Left ventricle myocardium inferior (tissue), 1 donor: ENCODE measurements around the gene SLC12A7. TPM values are rescaled to one million over a fixed set of nuclear protein-coding genes. Genes with fewer than 3 reads are reported as not detected.

Source experiments
- DNase-seq: peaks from one replicate; pipeline ENCODE4 v3.0.0-alpha.2; 2020
- H3K27ac ChIP-seq: fragments of 200-600 bp; replicated peaks from 2 replicates; pipeline ENCODE4 v1.8.0; 2021
- H3K27me3 ChIP-seq: fragments of 200-600 bp; 2 replicates; pipeline ENCODE4 v1.8.0; 2021; ENCODE audit warnings: low read depth
- H3K36me3 ChIP-seq: fragments of 200-600 bp; 2 replicates; pipeline ENCODE4 v1.8.0; 2021
- H3K4me1 ChIP-seq: fragments of 200-600 bp; 2 replicates; pipeline ENCODE4 v1.8.0; 2021
- H3K4me3 ChIP-seq: fragments of 200-600 bp; 2 replicates; pipeline ENCODE4 v1.8.0; 2021; ENCODE audit warnings: mild to moderate bottlenecking, moderate library complexity
- H3K9me3 ChIP-seq: fragments of 200-600 bp; replicated peaks from 2 replicates; pipeline ENCODE4 v1.8.0; 2021
- CTCF ChIP-seq: fragments of 200-600 bp; IDR thresholded peaks from 2 replicates; pipeline ENCODE4 v1.8.0; 2021; ENCODE audit warnings: antibody characterized with exemption, mild to moderate bottlenecking, borderline replicate concordance
- intact Hi-C: fragments of 100-400 bp; cut with micrococcal nuclease; formaldehyde crosslinking; loops from one replicate; pipeline ENCODE4 v1.11.0; 2022
- total RNA-seq: library from RNA; stranded (reverse); fragmentation: NEBNext Ultra II Directional; extraction: Animal tissue kit (Norgen Biotek cat#: 25700); gene quantifications from one replicate; pipeline ENCODE4 v1.2.1, GENCODE V29; 2021
- donor health status: DM: no; HTN: yes; CAD: no; lungs with severe emphysema.

Gene SLC12A7
- total RNA-seq, 1 donor from 2014 or later = 140 TPM

GRCh38 chr5:1056611-1057484, 55.0 kb downstream of the SLC12A7 start:
- Histone ChIP-seq H3K4me3 (no peak overlapping the region), H3K27me3 (no peaks in the 10 kb centered on the region), H3K4me1 (peaks cover 28% of the 10 kb centered on the region), H3K9me3 (no peaks in the 10 kb centered on the region), H3K36me3 (peaks cover 94% of the 10 kb centered on the region), H3K27ac (no peak overlapping the region)
- intact Hi-C loops = no loop called here
- no peak for TF ChIP-seq CTCF
- DNase-seq = peak; percentile 8

- H3K4me3 ChIP-seq = no peak overlapping the region
- TF ChIP-seq CTCF = no peak
- no peak overlapping the region for H3K27ac ChIP-seq
- peaks cover 36% of the 10 kb centered on the region for H3K4me1 ChIP-seq
- peaks cover 97% of the 10 kb centered on the region for H3K36me3 ChIP-seq
- intact Hi-C loops = no loop called here
- no peaks in the 10 kb centered on the region for H3K27me3 ChIP-seq
- H3K9me3 ChIP-seq = no peaks in the 10 kb centered on the region
- peak; percentile 14 for DNase-seq
These were observed 55.8 kb downstream of the SLC12A7 start for GRCh38 chr5:1055896-1056610.

GRCh38 chr5:1054799-1055775, 56.8 kb downstream of the SLC12A7 start:
- intact Hi-C loops = no loop called here
- Histone ChIP-seq H3K27ac (peak overlapping the region; percentile 80), H3K4me1 (peaks cover 45% of the 10 kb centered on the region), H3K4me3 (no peak overlapping the region), H3K36me3 (peaks cover 91% of the 10 kb centered on the region), H3K27me3 (no peaks in the 10 kb centered on the region), H3K9me3 (no peaks in the 10 kb centered on the region)
- no peak for TF ChIP-seq CTCF
- DNase-seq = peak; percentile 13

- peaks cover 45% of the 10 kb centered on the region for H3K4me1 ChIP-seq
- no peaks in the 10 kb centered on the region for H3K27me3 ChIP-seq
- peak; percentile 16 for DNase-seq
- H3K36me3 ChIP-seq = peaks cover 82% of the 10 kb centered on the region
- no peak overlapping the region for H3K4me3 ChIP-seq
- TF ChIP-seq CTCF = no peak
- peak overlapping the region; percentile 80 for H3K27ac ChIP-seq
- H3K9me3 ChIP-seq = no peaks in the 10 kb centered on the region
- intact Hi-C loops = no loop called here
These were observed 57.7 kb downstream of the SLC12A7 start for GRCh38 chr5:1054018-1054798.
